Activated naive CD8-positive, alpha-beta T cell (primary cell): ENCODE measurements around the gene CGB7.
A peak's percentile ranks its signal among the peaks of the same experiment; 100 is the strongest.
"Not testable (repeated sequence)": the region's sequence is repeated elsewhere in the genome, so short reads cannot be mapped to it uniquely, and the experiment has no call there.

ENCODE experiments used
- H3K27ac Mint-ChIP-seq: one replicate; pipeline ENCODE4 v1.8.0; 2021; ENCODE audit warnings: mixed read lengths
- H3K27me3 Mint-ChIP-seq: one replicate; pipeline ENCODE4 v1.8.0; 2021; ENCODE audit warnings: mixed read lengths
- H3K36me3 Mint-ChIP-seq: one replicate; pipeline ENCODE4 v1.8.0; 2021; ENCODE audit warnings: mixed read lengths
- H3K4me1 Mint-ChIP-seq: one replicate; pipeline ENCODE4 v1.8.0; 2021; ENCODE audit warnings: low read depth, mixed read lengths
- H3K4me3 Mint-ChIP-seq: one replicate; pipeline ENCODE4 v1.8.0; 2021; ENCODE audit warnings: mild to moderate bottlenecking, mixed read lengths
- H3K9me3 Mint-ChIP-seq: one replicate; pipeline ENCODE4 v1.8.0; 2021; ENCODE audit warnings: low read depth, mixed read lengths

CGB7 gene

GRCh38 chr19:49036815-49037214 is 20.7 kb downstream of the CGB7 start, which contains the start of gene CGB1:
CGB1 (minus strand) TSS chr19:49036895; CDS start chr19:49036711, 184 bp downstream.
- not testable (repeated sequence) for H3K4me1 Mint-ChIP-seq, H3K27me3 Mint-ChIP-seq, H3K4me3 Mint-ChIP-seq, H3K36me3 Mint-ChIP-seq, H3K9me3 Mint-ChIP-seq, H3K27ac Mint-ChIP-seq

DNA sequence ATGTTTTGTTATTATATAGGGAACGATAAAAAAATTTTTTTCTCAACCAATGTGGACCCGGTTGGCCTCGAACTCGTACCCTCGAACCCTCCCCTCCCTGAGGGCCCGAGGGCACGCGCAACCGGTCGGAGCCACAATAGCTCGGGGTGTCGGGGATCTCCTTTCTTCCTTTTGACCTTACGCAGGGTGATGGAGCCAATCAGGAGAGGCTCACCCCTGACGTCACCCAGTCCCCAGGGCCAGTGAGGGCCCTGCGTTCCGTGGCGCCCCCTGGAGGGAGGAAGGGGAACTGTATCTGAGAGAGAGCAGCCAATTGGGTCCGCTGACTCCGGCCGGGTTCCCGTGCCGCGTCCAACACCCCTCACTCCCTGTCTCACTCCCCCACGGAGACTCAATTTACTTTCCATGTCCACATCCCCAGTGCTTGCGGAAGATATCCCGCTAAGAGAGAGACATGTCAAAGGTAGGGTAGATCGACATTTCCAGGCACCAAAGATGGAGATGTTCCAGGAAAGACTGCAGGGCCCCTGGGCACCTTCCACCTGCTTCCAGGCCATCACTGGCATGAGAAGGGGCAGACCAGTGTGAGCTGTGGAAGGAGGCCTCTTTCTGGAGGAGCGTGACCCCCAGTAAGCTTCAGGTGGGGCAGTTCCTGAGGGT is 25.8 kb downstream of the CGB7 start, which contains the start of gene CGB2:
Gene CGB2 (plus strand): TSS at position 249 of the 660 bp plus-strand sequence. CDS start 206 bp downstream, at position 455.
- not testable (repeated sequence) for H3K9me3 Mint-ChIP-seq, H3K27me3 Mint-ChIP-seq

DNA sequence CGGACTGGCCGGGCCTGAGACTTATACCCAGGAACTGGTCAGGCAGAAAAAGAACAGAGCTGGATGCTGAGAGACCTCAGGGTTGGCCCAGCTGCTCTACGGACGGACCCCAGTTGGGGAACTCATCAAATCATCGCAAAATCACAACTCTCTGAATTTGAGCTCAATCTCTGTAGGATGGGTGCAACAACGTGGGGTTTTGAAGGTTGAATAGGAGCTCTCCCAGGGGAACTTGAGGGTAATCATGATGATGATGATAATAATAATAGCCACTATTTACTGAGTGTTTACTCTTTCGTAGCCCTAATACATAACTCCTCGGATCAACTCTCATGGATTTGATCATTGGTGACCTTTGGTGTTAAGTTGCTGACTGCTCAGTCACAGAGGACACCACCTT is 27.2 kb downstream of the CGB7 start:
- not testable (repeated sequence) for H3K36me3 Mint-ChIP-seq, H3K9me3 Mint-ChIP-seq, H3K4me1 Mint-ChIP-seq

More for the DNA sequence above, 25.8 kb downstream of the CGB7 start, which contains the start of gene CGB2:
- not testable (repeated sequence) for H3K4me3 Mint-ChIP-seq, H3K36me3 Mint-ChIP-seq, H3K4me1 Mint-ChIP-seq, H3K27ac Mint-ChIP-seq

DNA sequence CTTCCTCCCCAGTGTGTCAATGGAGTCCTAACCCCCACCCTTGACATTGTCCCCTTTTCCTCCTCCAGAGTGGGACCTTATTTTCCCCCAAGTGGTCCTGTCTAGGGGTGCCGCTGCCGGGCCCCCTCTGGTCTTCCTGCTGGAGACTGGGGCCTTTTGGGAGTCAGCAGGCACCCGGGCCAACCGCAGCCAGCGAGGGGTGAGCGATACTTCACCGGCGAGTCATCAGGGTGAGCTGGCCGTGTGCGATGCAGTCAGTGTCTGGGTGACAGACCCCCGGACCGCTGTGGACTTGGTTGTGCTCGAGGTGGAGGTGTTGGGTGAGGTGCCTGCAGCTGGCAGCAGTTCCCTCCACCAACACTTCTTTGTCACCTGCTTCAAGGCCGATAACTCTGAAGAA is 27.8 kb downstream of the CGB7 start:
- not testable (repeated sequence) for H3K4me3 Mint-ChIP-seq, H3K27me3 Mint-ChIP-seq, H3K4me1 Mint-ChIP-seq, H3K27ac Mint-ChIP-seq, H3K36me3 Mint-ChIP-seq, H3K9me3 Mint-ChIP-seq

More for the DNA sequence above, 27.2 kb downstream of the CGB7 start:
- H3K27ac Mint-ChIP-seq, H3K4me3 Mint-ChIP-seq, H3K27me3 Mint-ChIP-seq: not testable (repeated sequence)

DNA sequence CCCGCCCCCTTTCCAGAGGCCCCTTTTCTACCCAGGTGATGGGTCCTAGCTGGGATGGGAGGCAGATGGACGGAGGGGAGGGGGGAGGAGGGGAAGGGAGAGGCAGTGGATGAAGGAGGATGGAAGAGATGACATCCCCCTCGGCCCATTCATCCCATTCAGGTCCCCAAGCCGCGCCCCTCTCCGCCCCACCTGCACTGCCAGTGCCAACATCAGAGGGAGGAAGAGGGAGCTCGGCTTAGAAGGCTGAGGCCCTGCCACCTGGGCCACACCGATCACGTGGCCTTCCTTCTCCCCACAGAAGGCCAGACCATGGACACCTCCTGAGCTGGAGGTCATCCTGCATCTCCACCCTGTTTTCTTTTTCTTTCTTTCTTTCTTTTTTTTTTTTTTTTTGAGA is 28.9 kb downstream of the CGB7 start:
- H3K36me3 Mint-ChIP-seq, H3K4me3 Mint-ChIP-seq, H3K4me1 Mint-ChIP-seq, H3K27me3 Mint-ChIP-seq, H3K9me3 Mint-ChIP-seq, H3K27ac Mint-ChIP-seq: not testable (repeated sequence)

DNA sequence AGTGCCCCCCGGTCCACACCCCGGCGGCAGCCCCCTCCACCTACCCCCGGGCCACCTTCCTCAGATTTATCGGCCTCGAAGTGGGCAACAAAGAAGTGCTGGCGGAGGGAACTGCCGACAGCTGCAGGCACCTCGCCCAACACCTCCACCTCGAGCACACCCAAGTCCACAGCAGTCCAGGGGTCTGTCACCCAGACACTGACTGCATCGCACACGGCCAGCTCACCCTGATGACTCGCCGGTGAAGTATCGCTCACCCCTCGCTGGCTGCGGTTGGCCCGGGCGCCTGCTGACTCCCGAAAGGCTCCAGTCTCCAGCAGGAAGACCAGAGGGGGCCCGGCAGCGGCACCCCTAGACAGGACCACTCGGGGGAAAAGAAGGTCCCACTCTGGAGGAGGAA is 31.9 kb downstream of the CGB7 start:
- H3K27me3 Mint-ChIP-seq, H3K4me1 Mint-ChIP-seq, H3K4me3 Mint-ChIP-seq, H3K36me3 Mint-ChIP-seq, H3K27ac Mint-ChIP-seq, H3K9me3 Mint-ChIP-seq: not testable (repeated sequence)

GRCh38 chr19:49025088-49025487 is 32.5 kb downstream of the CGB7 start:
- H3K9me3 Mint-ChIP-seq, H3K27me3 Mint-ChIP-seq, H3K4me3 Mint-ChIP-seq, H3K27ac Mint-ChIP-seq, H3K36me3 Mint-ChIP-seq, H3K4me1 Mint-ChIP-seq: not testable (repeated sequence)

DNA sequence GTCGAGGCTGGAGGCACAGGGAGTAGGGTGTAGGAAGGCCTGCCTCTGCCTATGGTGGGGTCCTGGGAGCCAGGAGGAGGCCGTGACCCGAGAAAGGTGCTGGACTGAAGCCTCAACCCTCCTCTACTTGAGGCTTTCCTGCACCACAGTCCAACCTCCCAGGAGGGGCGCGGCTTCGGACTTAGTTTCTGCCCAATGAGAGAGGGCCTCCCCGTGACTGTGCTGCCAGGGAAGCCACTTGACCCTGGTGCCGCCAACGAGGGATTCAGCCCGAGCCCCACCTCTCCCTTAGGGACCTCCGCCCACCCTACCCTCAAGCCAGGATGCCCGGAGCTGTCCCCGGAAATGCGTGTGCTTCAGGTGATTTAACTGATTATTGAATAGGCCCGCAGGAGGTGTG is 33.3 kb downstream of the CGB7 start, which contains the start of gene CGB3:
Gene CGB3 (minus strand): TSS at position 101 of the 400 bp plus-strand sequence. CDS start 362 bp downstream, outside the sequence.
- H3K27ac Mint-ChIP-seq, H3K27me3 Mint-ChIP-seq, H3K36me3 Mint-ChIP-seq, H3K4me3 Mint-ChIP-seq, H3K9me3 Mint-ChIP-seq, H3K4me1 Mint-ChIP-seq: not testable (repeated sequence)

DNA sequence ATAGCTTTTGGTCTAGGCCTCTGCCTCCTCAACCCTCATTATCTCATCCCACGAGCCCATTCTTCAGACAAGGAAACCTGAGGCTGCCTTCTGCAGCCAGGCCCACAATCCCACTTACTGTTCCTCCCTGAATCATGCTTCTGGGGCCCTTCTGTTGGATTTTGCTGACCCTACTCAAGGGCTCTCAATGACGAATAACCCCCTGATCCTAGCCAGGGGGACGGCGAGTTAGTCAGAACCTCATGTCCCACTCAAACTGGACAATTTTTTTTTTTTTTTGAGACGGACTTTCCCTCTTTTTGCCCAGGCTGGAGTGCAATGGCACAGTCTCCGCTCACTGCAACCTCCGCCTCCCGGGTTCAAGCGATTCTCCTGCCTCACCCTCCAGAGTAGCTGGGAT is 35.4 kb downstream of the CGB7 start:
- H3K27ac Mint-ChIP-seq: no peak overlapping the region
- no peaks in the 10 kb centered on the region for H3K36me3 Mint-ChIP-seq
- H3K27me3 Mint-ChIP-seq: no peaks in the 10 kb centered on the region
- no peaks in the 10 kb centered on the region for H3K9me3 Mint-ChIP-seq
- H3K4me1 Mint-ChIP-seq: peaks cover 13% of the 10 kb centered on the region
- H3K4me3 Mint-ChIP-seq: no peak overlapping the region

DNA sequence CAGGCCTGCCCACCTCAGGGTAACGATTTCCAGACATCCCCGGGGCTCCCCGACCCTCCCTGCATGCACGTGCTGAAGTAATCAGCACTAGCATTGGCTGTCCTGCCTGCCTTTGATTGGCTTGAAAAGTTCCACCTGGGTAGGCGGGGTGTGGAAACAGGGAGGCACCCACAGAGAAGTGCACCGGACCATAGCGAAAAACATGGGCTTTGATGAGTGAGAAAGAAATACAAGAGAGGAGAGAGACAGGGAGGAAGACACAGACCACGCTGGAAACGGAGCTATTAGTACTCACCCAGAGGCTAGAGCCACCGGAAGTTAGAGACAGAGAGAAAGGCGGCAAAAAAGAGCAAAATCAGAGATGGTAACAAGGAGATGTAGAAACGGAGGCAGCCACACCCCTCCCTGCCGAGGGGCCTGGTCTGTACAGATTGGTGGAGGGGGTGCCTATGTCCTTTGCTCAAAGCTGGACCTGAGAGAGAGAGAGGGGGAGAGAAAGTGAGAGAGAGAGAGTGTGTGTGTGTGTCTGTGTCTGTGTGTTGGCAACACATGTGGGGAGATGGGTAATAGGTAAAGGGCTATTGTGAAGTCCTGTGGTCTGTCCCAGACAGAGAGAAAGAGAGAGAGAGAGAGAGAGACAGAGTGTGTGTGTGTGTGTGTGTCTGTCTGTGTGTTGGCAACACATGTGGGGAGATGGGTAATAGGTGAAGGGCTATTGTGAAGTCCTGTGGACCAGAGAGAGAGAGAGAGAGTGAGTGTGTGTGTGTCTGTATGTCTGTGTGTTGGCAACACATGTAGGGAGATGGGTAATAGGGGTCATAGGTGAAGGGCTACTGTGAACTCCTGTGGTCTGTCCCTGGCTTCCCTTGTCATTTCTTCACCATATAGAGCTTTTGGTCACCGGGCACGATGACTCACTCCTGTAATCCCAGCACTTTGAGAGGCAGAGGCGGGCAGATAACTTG is 36.3 kb downstream of the CGB7 start:
- H3K27ac Mint-ChIP-seq: no peak overlapping the region
- H3K4me3 Mint-ChIP-seq: peak overlapping the region; percentile 24
- no peaks in the 10 kb centered on the region for H3K27me3 Mint-ChIP-seq

DNA sequence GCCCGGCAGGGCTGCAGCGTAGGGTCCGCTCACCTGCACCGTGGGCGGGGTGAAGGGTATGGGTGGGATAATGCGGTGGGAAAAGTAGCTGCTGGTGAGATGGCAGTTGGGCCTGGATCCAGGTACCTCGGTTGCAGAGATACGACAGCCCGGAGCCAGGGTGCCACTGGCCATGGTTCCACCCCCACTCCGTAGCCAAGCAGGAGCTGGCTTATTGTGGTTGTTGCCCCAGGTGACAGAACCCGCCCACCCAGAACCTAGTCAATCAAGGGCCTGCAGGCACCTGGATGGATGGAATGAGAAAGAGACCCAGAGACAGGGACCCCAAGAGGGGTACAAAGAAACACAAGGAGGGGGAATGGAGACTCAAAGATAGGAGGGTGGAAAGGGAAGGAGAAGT is 37.2 kb downstream of the CGB7 start:
- Mint-ChIP-seq H3K4me1 (peaks cover 13% of the 10 kb centered on the region), H3K4me3 (no peak overlapping the region), H3K27ac (no peak overlapping the region), H3K27me3 (no peaks in the 10 kb centered on the region), H3K9me3 (no peaks in the 10 kb centered on the region), H3K36me3 (peaks cover 2% of the 10 kb centered on the region)

More for the DNA sequence above, 36.3 kb downstream of the CGB7 start:
- Mint-ChIP-seq H3K4me1 (peaks cover 13% of the 10 kb centered on the region), H3K36me3 (no peaks in the 10 kb centered on the region), H3K9me3 (no peaks in the 10 kb centered on the region)

GRCh38 chr19:49019242-49019932 is 38.2 kb downstream of the CGB7 start:
- no peaks in the 10 kb centered on the region for H3K9me3 Mint-ChIP-seq
- H3K27me3 Mint-ChIP-seq: no peaks in the 10 kb centered on the region
- H3K4me3 Mint-ChIP-seq: peak overlapping the region; percentile 87
- H3K36me3 Mint-ChIP-seq: peaks cover 2% of the 10 kb centered on the region
- peak overlapping the region; percentile 58 for H3K27ac Mint-ChIP-seq
- H3K4me1 Mint-ChIP-seq: peaks cover 13% of the 10 kb centered on the region

DNA sequence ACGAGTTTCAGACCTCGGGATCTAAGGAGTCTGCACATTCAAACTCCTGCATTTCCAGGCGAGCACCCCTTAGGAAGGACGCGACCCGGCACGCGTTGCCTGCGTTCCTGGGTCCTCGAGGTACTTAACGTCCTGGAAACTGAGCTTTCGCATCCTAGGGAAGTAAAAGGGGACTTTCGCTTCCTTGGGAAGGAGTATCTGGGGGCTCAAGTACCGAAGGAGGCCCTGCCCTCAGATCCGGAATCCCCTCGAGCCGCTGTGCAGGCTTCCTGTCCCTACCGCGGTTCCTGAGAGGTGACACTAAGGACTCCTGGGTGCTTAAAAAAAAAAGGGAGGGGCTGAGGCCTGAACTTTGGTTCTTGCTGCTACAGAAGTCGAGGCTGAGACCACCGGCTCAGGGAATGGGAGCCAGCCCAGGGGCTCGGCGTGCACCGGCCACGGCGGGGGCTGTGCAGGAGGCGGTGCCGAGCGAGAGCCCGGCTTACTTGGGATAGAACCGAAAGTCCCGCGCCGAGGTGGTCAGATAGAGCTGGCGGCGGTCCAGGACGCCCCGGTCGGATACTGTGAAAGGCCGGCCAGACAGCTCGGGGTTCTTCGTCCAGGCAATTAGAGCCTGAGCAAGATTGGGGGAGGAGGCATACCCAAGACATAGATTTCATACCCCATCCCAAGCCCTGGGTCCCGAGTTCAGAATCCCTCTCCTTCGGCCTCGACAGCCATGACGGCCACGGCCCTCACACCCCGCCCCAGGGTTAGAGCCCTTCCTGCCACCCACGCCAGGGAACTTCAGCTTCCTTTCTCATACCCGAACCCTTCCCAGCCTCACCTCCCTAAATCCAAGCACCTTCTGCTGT is 38.9 kb downstream of the CGB7 start:
- H3K36me3 Mint-ChIP-seq, H3K27me3 Mint-ChIP-seq, H3K9me3 Mint-ChIP-seq: not testable (repeated sequence)
- Mint-ChIP-seq H3K27ac (peak overlapping the region; percentile 58), H3K4me1 (peaks cover 13% of the 10 kb centered on the region), H3K4me3 (peak overlapping the region; percentile 87)

- Mint-ChIP-seq H3K36me3 (peaks cover 2% of the 10 kb centered on the region), H3K27me3 (no peaks in the 10 kb centered on the region), H3K27ac (no peak overlapping the region), H3K9me3 (no peaks in the 10 kb centered on the region), H3K4me1 (peaks cover 13% of the 10 kb centered on the region), H3K4me3 (peak overlapping the region; percentile 87)
These were observed 39.7 kb downstream of the CGB7 start for GRCh38 chr19:49017666-49018351.
